Measurements from ENCODE around the gene L1CAM. TPM values are rescaled to one million over a fixed set of nuclear protein-coding genes. Genes with fewer than 3 reads are reported as not detected.

L1CAM gene
- total RNA-seq, 4 donors from 2014 or later: 3.0 to 12.9 (median 8.4) TPM

- intact Hi-C loops (cut with DNase I; ENCODE audit: low total_unique reads): no loop called here
- no peak for DNase-seq (ENCODE audit: low spot score in 2 of 2)
- WGBS, 2 donors: 29 to 41% methylated on average over 13 to 50 of the region's 50 CpGs
- TF ChIP-seq POLR2A (IDR thresholded peaks at IDR 0.05): no peak
- TF ChIP-seq CTCF (IDR thresholded peaks at IDR 0.05): no peak
- H3K4me3 ChIP-seq (ENCODE audit: low read depth, poor library complexity, severe bottlenecking): no peak overlapping the region
Observed at GRCh38 chrX:153828723-153829548, 57.0 kb downstream of the L1CAM start.

- no peak overlapping the region for H3K4me3 ChIP-seq (ENCODE audit: low read depth, poor library complexity, severe bottlenecking)
- TF ChIP-seq POLR2A (IDR thresholded peaks at IDR 0.05) (no peak), CTCF (IDR thresholded peaks at IDR 0.05) (no peak)
- WGBS, 2 donors: 38 to 44% methylated on average over 5 to 17 of the region's 17 CpGs
- intact Hi-C loops (cut with DNase I; ENCODE audit: low total_unique reads): no loop called here
- DNase-seq (ENCODE audit: low spot score in 2 of 2): no peak
Observed at GRCh38 chrX:153828308-153828707, 57.7 kb downstream of the L1CAM start.

GRCh38 chrX:153827903-153828302 is 58.1 kb downstream of the L1CAM start:
- H3K4me3 ChIP-seq (ENCODE audit: low read depth, poor library complexity, severe bottlenecking): no peak overlapping the region
- WGBS, 2 donors: 82 to 96% methylated on average over 9 of the region's 9 CpGs
- DNase-seq (ENCODE audit: low spot score in 2 of 2): no peak
- TF ChIP-seq POLR2A (IDR thresholded peaks at IDR 0.05) (no peak), CTCF (IDR thresholded peaks at IDR 0.05) (no peak)
- intact Hi-C loops (cut with DNase I; ENCODE audit: low total_unique reads): no loop called here

GRCh38 chrX:153827016-153827415 is 59.0 kb downstream of the L1CAM start:
- TF ChIP-seq CTCF (IDR thresholded peaks at IDR 0.05): no peak
- TF ChIP-seq POLR2A (IDR thresholded peaks at IDR 0.05): no peak
- no peak overlapping the region for H3K4me3 ChIP-seq (ENCODE audit: low read depth, poor library complexity, severe bottlenecking)
- intact Hi-C loops (cut with DNase I; ENCODE audit: low total_unique reads): no loop called here
- DNase-seq (ENCODE audit: low spot score in 2 of 2): no peak
- WGBS, 2 donors: 78 to 85% methylated on average over 3 of the region's 3 CpGs

- TF ChIP-seq POLR2A (IDR thresholded peaks at IDR 0.05) (no peak), CTCF (IDR thresholded peaks at IDR 0.05) (no peak)
- DNase-seq (ENCODE audit: low spot score in 2 of 2): no peak
- H3K4me3 ChIP-seq (ENCODE audit: low read depth, poor library complexity, severe bottlenecking): no peak overlapping the region
- intact Hi-C loops (cut with DNase I; ENCODE audit: low total_unique reads): no loop called here
- 86 to 100% methylated on average over 1 to 8 of the region's 8 CpGs for WGBS, 2 donors
Observed at GRCh38 chrX:153825042-153825441, 60.9 kb downstream of the L1CAM start.

- no peak overlapping the region for H3K4me3 ChIP-seq (ENCODE audit: low read depth, poor library complexity, severe bottlenecking)
- DNase-seq (ENCODE audit: low spot score in 2 of 2): no peak
- WGBS, 2 donors: 87 to 90% methylated on average over 4 to 10 of the region's 10 CpGs
- intact Hi-C loops (cut with DNase I; ENCODE audit: low total_unique reads): no loop called here
- TF ChIP-seq POLR2A (IDR thresholded peaks at IDR 0.05) (no peak), CTCF (IDR thresholded peaks at IDR 0.05) (no peak)
Observed at GRCh38 chrX:153824348-153824747, 61.6 kb downstream of the L1CAM start.

All from lower leg skin (tissue), 4 donors.